ENCODE data around the gene HIPK2. TPM values are rescaled to one million over a fixed set of nuclear protein-coding genes. Genes with fewer than 3 reads are reported as not detected.

The HIPK2 gene
- total and polyA plus RNA-seq, 2 of the 4 experiments (the other 2 are of a cell fraction), result 22.0 to 27.1 TPM

DNA sequence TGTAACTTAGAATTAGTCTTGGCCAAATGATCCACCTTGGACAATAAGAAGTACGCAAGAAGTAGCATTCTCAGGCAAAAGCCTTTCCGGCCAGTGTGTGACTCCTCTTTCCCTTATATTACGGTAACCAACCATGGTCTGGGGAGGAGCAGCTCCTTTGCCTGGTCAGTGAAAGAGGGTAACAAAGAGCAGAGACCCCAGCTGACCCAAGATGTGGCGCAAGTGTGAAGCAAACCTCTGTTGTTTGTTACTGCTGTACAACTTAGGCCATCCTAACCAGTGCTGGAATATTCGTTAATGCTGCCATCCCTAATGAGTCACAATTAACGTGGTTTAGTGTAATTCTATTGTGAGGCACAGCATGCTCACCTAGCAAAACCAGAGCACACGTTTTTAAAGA is 44.0 kb downstream of the HIPK2 start:
- Histone ChIP-seq H2AK9ac (replicated peaks; ENCODE audit: low read depth, low read length, poor library complexity) (no peak overlapping the region), H4K5ac (ENCODE audit: low read depth, low read length) (no peak overlapping the region), H2BK20ac (ENCODE audit: low read depth, low read length) (peak overlapping the region; percentile 59; the same call in 1 of the 2 replicates), H2AFZ (replicated peaks; ENCODE audit: low read length, poor library complexity) (no peak overlapping the region), H3K79me1 (ENCODE audit: low read depth in 1 of 2, low read length in 2 of 2) (peaks cover 24 to 86% of the 10 kb centered on the region in 2 experiments), H3K23ac (ENCODE audit: low read depth, low read length) (peak overlapping the region; percentile 14; the same call in 1 of the 2 replicates), H4K20me1 (ENCODE audit: insufficient read depth, low read length) (peaks cover 96% of the 10 kb centered on the region), H3K9me1 (ENCODE audit: insufficient read depth, low read length) (peaks cover 55% of the 10 kb centered on the region), H3K36me3 (ENCODE audit: control insufficient read depth, insufficient read depth, low read length) (peaks cover 25% of the 10 kb centered on the region), H3K18ac (ENCODE audit: low read depth, low read length) (no peak overlapping the region), H2BK15ac (ENCODE audit: low read depth, low read length) (peak overlapping the region; percentile 22; the same call in 1 of the 3 replicates), H3K4me2 (ENCODE audit: low read depth, low read length) (no peak overlapping the region), H3K4me1 (ENCODE audit: control insufficient read depth, insufficient read depth, low read length) (peaks cover 46% of the 10 kb centered on the region), H3K27ac (ENCODE audit: insufficient read depth, low read length) (no peak overlapping the region), H2BK120ac (ENCODE audit: low read depth, low read length) (peak overlapping the region; percentile 63; the same call in 1 of the 2 replicates), H3K27me3 (ENCODE audit: control insufficient read depth, insufficient read depth, low read length) (no peaks in the 10 kb centered on the region), H4K8ac (ENCODE audit: low read depth in 2 of 2, low read length in 2 of 2) (peak overlapping the region; percentile 5 to 15; a peak in 2 of 4 replicates), H3K56ac (ENCODE audit: extremely low read depth, insufficient read depth, low read length) (no peak overlapping the region), H2BK5ac (ENCODE audit: low read depth, low read length, poor library complexity, severe bottlenecking) (peak overlapping the region; percentile 1), H3K14ac (replicated peaks; ENCODE audit: low read depth, low read length) (peak overlapping the region; percentile 48; the same call in 1 of the 2 replicates), H3K4me3 (ENCODE audit: insufficient read depth, low read depth, low read length) (no peak overlapping the region), H4K91ac (ENCODE audit: insufficient read depth, low read depth, low read length) (peak overlapping the region; percentile 7; the same call in 1 of the 2 replicates), H3K9me3 (ENCODE audit: control insufficient read depth, insufficient read depth, low read length) (no peaks in the 10 kb centered on the region), H3K4ac (ENCODE audit: low read depth, low read length) (peak overlapping the region; percentile 53; the same call in 1 of the 2 replicates), H3K9ac (ENCODE audit: low read depth, low read length) (no peak overlapping the region), H2AK5ac (ENCODE audit: low read depth, low read length) (peak overlapping the region; percentile 9)
- POLR2A ChIA-PET (ENCODE audit: unreplicated experiment), result no interaction called here
- in situ Hi-C loops (cut with MboI; ENCODE audit: low sequenced_read_pairs), result no loop called here
- CTCF ChIA-PET, result interaction anchor here (0.6 kb wide), 1 partner anchor 783 kb away, joined by 4 read pairs; no protein-coding TSS in a partner anchor
- peak; percentile 9; the same call in 1 of the 2 replicates for TF ChIP-seq POLR2A (IDR thresholded peaks at IDR 0.05; ENCODE audit: low read depth, low read length)
- TF ChIP-seq MAFK (IDR thresholded peaks at IDR 0.05; ENCODE audit: low read depth, low read length), result no peak
- no peak for TF ChIP-seq BHLHE40 (IDR thresholded peaks at IDR 0.05; ENCODE audit: low read depth, low read length)
- no TSS peak for BruUV-seq (replicated peaks)
- intact Hi-C loops (cut with micrococcal nuclease), result loop anchor here (5.0 kb wide), 2 partner anchors 39 to 51 kb away; no protein-coding TSS in a partner anchor
- DNase-seq, result no peak
- WGBS, 2 experiments (ENCODE audit: extremely low coverage in 2 of 2, insufficient read length in 1 of 2), result 100% methylated on average over 1 of the region's 7 CpGs; no CpG with 5 or more reads in 1 of the 2 experiments
- ATAC-seq (ENCODE audit: low read depth), result no peak
- dilution Hi-C loops (cut with HindIII; ENCODE audit: low sequenced_read_pairs, unreplicated experiment), result no loop called here

All from IMR-90 (cell line).